Ishikawa (cell line): ENCODE data around the gene CADPS.

Source experiments
- CEBPB ChIP-seq: IDR thresholded peaks from 2 replicates; pipeline ENCODE4 v1.6.1; 2012
- EP300 ChIP-seq: IDR thresholded peaks from 2 replicates; pipeline ENCODE4 v1.6.1; 2012; ENCODE audit warnings: borderline replicate concordance
- FOXM1 ChIP-seq: IDR thresholded peaks from 2 replicates; pipeline ENCODE4 v1.6.1; 2012; ENCODE audit warnings: low read depth, borderline replicate concordance
- MAX ChIP-seq: IDR thresholded peaks from 2 replicates; pipeline ENCODE4 v1.6.1; 2012
- RAD21 ChIP-seq: IDR thresholded peaks from 2 replicates; pipeline ENCODE4 v1.6.1; 2012; ENCODE audit warnings: low read depth
- REST ChIP-seq: IDR thresholded peaks from 2 replicates; pipeline ENCODE4 v1.6.1; 2012; ENCODE audit warnings: low read depth, mild to moderate bottlenecking
- TAF1 ChIP-seq: IDR thresholded peaks from 2 replicates; pipeline ENCODE4 v1.6.1; 2012; ENCODE audit warnings: low read depth, mild to moderate bottlenecking
- TCF12 ChIP-seq: IDR thresholded peaks from 2 replicates; pipeline ENCODE4 v1.6.1; 2012; ENCODE audit warnings: low read depth
- USF1 ChIP-seq: IDR thresholded peaks from 2 replicates; pipeline ENCODE4 v1.6.1; 2012

GRCh38 chr3:62605413-62606068 is 269.7 kb downstream of the CADPS start:
- TF ChIP-seq FOXM1 (no peak), TAF1 (no peak), RAD21 (no peak), MAX (no peak), CEBPB (no peak), TCF12 (no peak), EP300 (no peak), USF1 (no peak), REST (no peak)
